AG09309 (cell line): ENCODE data around the gene PLA2G6.

Experiments used
- DNase-seq: peaks from one replicate; pipeline ENCODE4 v3.0.0-alpha.2; 2010; ENCODE audit warnings: low read depth
- H3K4me3 ChIP-seq: 2 replicates; pipeline ENCODE4 v1.5.1; 2011; ENCODE audit warnings: mild to moderate bottlenecking, low read depth, low read length, moderate library complexity; ENCODE audit not compliant: control insufficient read depth
- TF ChIP-seq, protein P1 (sequence below): IDR thresholded peaks from 2 replicates; pipeline ENCODE4 v1.5.1; 2011; ENCODE audit warnings: mild to moderate bottlenecking, low read depth, low read length, inconsistent platforms; ENCODE audit not compliant: insufficient read depth, control insufficient read depth; ENCODE audit errors: missing control alignments

Gene PLA2G6

DNA sequence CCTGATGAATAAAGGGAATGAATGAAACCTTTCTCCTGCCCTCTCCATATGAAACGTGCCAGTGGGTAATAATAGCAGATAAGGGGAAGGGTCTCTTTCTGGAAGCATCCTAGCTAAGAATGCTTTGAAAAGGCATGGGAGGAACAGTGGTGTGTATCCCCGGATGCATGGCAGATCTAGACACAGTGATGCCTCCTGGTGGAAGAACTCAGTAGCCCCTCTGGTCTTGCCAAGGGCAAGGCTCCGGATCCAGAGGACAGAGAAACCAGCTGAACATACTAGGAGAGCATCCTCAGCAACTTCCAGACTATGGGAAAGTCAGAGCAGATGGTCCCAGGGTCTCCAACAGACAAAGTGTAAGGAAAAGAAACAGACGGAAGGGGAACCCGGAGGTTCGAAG lies 77.5 kb downstream of the PLA2G6 start:
- no peak overlapping the region for H3K4me3 ChIP-seq
- DNase-seq = no peak
- TF ChIP-seq, protein P1, sequence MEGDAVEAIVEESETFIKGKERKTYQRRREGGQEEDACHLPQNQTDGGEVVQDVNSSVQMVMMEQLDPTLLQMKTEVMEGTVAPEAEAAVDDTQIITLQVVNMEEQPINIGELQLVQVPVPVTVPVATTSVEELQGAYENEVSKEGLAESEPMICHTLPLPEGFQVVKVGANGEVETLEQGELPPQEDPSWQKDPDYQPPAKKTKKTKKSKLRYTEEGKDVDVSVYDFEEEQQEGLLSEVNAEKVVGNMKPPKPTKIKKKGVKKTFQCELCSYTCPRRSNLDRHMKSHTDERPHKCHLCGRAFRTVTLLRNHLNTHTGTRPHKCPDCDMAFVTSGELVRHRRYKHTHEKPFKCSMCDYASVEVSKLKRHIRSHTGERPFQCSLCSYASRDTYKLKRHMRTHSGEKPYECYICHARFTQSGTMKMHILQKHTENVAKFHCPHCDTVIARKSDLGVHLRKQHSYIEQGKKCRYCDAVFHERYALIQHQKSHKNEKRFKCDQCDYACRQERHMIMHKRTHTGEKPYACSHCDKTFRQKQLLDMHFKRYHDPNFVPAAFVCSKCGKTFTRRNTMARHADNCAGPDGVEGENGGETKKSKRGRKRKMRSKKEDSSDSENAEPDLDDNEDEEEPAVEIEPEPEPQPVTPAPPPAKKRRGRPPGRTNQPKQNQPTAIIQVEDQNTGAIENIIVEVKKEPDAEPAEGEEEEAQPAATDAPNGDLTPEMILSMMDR = peak; percentile 39

DNA sequence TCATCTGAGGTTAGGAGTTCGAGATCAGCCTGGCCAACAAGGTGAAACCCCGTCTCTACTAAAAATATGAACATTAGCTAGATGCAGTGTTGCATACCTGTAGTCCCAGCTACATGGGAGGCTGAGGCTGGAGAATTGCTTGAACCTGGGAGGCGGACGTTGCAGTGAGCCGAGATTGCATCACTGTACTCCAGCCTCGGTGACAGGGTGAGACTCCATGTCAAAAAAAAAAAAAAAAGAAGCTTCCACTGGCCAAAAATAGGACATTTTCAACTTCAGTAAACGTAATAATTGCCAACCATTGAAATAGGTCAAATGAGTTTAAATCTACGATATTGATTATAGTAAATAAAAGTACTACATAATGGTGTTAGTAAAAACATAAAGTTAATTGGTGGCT lies 78.0 kb downstream of the PLA2G6 start:
- TF ChIP-seq, protein P1 = no peak
- H3K4me3 ChIP-seq = no peak overlapping the region
- no peak for DNase-seq

DNA sequence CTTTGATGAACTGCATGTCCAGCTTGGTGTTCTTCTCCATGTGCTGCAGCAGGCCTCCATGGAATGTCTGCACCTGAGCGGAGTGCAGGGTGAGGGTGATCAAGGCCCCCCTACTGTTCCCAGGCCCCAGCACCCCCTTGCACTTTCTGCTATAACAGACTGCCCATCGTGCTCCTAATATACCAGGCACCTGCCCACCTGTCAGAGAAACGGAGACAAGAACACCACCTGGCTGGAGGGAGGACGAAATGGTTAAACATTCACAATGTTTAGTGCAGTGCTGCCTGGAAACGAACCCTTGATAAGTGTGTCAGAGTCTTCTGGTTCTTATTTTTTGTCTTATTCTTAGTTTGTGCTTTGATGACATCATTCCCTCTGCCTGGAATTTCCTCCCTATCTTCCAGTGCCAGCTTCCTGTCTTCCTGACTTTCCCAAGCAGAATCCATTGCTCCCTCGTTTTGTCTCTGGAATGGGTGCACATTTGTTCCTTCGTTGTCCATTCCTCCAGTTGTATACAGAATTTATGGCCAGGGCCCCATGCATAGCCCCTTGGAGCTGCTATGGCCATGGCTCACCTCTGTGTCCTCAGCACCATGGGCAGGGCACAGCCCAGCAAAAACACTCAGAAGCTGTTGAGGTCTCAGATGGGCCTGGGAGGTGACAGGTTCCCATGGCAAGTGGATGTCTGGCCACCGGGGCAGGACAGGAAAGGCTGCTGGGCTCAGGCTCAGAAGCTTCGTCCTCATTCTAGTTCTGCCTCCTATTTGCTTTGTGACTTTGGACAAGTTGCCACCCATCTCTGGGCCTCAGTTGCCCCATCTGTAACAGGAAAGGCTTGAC lies 83.0 kb downstream of the PLA2G6 start:
- peak; percentile 11 for DNase-seq
- no peak overlapping the region for H3K4me3 ChIP-seq
- TF ChIP-seq, protein P1 = no peak

DNA sequence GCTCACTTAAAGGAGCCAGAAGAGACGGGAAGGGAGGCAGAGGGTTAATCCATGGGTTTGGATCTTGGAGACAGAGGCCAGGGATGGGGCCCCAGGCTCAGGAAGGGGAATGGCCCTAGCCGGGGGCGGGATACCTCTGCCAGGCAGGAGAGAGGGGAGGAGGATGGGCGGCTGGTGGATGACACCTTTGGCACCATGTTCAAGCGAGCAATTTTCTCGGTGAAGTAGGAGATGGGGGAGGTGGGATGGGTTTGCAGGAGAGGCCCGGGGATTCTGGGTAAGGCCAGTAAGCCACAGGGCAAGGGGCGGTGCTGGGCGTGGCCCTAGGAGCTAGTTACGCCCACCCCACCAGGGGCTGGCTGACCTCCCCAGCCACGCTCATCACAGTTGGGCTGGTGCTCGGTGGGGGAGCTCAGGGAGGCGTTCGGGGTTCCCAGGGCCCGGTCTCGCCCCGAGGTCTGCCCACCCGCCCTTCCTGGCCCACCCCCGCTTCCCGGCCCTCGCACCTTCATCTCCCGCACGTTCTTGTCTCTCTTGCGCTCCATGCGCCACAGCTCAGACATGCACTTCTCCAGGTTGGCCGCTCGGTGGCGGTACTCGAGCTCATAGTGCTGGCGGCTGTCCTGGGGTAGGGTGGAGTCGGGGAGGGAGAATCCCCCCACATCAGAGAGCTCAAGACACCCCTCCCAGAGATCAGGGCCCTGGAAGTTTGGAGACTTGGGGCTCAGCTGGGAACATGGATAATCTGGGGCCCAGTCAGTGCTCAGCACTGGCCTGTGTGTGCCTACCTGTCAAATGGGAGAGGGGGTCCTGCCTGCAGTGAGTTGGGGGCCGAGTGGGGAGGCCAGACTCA lies 83.8 kb downstream of the PLA2G6 start:
- H3K4me3 ChIP-seq = no peak overlapping the region
- no peak for DNase-seq
- TF ChIP-seq, protein P1 = peak; percentile 34

DNA sequence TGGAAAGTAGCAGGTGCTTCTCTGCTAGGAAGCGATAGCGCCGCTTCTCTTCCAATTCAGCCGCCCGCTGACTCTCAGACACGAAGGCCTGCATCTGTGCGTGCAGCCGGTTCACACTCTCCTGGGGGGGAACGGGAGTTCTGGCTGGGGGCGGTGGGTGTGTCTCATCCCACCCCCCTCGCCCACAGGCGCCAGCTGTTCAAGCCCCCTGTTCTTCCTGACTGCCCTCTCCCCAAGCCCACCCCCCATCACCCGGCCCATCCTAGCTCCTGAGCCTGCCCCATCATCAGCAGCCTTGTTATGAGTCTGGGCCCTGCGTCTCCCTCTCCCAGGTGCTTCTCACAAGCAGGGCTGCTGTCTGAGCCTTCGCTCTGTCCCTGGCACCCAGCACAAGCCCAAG lies 84.6 kb downstream of the PLA2G6 start:
- TF ChIP-seq, protein P1 = no peak
- H3K4me3 ChIP-seq = no peak overlapping the region
- no peak for DNase-seq

DNA sequence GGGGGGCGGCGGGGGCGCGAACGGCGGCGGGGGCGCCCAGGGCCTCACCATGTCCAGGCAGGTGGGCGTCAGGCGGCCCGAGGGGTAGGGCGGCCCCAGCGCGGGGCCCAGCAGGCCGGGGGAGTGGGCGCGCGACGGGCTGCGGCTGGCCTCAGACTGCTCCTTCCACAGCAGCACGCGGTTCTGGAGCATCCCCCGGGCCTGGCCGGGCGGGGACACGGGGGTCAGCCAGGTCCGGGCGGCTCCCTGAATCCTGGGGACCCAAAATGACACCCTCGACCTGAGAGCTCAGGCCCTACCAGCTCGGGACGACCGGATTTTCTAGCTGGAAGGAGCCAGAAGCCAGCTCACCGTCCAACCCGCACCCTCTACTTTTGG lies 92.2 kb downstream of the PLA2G6 start:
- no peak for DNase-seq
- TF ChIP-seq, protein P1 = no peak
- H3K4me3 ChIP-seq = no peak overlapping the region
